RWPE1 (cell line): ENCODE measurements around the gene PAXIP1.

Source experiments
- CTCF ChIA-PET: fragments of 350-600 bp; sonication (Branson Sonifier 250); formaldehyde crosslinking; extraction: SDS; loops from one replicate; lab custom pipeline; 2021; lab: Yijun Ruan, JAX
- POLR2A ChIA-PET: fragments of 400-600 bp; formaldehyde crosslinking; extraction: SDS; loops from one replicate; lab custom pipeline; 2020; ENCODE audit warnings: antibody characterized with exemption; ENCODE audit not compliant: low non-redundant PET; lab: Yijun Ruan, JAX
- DNase-seq: peaks from one replicate; pipeline ENCODE4 v3.0.0; 2012; ENCODE audit warnings: low spot score
- H3K27ac ChIP-seq: fragments of 450-650 bp; 2 replicates; pipeline ENCODE4 v1.5.1; 2017
- TF ChIP-seq, protein P1 (sequence below): fragments of 450-650 bp; conservative IDR thresholded peaks from 2 replicates; pipeline ENCODE4 v1.5.1; 2017; ENCODE audit warnings: low read depth, mild to moderate bottlenecking

Gene PAXIP1

DNA sequence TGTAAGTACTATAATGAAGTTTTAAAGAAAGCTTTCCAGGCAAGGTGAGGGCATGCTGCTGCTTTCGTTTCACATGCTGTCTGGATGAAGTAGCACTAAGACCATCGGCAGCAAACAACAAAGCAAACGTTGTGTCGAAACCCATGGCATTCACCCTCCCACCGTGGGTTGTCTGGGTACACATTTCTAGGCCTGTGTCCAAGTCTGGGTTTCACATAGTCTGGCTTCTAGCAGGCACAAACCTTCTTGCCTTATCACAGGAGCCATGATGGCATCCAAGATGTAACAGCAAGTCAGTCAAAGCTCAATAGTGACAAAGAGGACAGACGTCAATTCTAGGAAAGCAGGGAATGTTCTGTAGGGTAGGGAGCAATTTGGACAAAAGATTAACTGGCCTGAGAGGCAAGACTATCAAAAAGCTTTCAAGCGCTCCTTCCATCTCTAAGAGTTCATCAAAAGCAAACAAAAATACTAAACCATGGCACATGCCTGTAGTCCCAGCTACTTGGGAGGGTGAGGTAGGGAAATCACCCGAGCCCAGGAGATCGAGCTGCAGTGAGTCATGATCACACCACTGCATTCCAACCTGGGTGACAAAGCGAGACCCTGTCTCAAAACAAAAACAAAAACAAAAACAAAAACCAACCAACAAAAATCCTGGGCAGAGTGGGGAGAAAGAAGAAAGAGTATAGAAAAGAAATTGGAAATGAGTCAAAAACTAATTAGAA lies 42.7 kb downstream of the PAXIP1 start:
- no peak for DNase-seq
- H3K27ac ChIP-seq, result no peak overlapping the region
- CTCF ChIA-PET, result no interaction called here
- TF ChIP-seq, protein P1, sequence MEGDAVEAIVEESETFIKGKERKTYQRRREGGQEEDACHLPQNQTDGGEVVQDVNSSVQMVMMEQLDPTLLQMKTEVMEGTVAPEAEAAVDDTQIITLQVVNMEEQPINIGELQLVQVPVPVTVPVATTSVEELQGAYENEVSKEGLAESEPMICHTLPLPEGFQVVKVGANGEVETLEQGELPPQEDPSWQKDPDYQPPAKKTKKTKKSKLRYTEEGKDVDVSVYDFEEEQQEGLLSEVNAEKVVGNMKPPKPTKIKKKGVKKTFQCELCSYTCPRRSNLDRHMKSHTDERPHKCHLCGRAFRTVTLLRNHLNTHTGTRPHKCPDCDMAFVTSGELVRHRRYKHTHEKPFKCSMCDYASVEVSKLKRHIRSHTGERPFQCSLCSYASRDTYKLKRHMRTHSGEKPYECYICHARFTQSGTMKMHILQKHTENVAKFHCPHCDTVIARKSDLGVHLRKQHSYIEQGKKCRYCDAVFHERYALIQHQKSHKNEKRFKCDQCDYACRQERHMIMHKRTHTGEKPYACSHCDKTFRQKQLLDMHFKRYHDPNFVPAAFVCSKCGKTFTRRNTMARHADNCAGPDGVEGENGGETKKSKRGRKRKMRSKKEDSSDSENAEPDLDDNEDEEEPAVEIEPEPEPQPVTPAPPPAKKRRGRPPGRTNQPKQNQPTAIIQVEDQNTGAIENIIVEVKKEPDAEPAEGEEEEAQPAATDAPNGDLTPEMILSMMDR, result no peak
- POLR2A ChIA-PET, result no interaction called here

DNA sequence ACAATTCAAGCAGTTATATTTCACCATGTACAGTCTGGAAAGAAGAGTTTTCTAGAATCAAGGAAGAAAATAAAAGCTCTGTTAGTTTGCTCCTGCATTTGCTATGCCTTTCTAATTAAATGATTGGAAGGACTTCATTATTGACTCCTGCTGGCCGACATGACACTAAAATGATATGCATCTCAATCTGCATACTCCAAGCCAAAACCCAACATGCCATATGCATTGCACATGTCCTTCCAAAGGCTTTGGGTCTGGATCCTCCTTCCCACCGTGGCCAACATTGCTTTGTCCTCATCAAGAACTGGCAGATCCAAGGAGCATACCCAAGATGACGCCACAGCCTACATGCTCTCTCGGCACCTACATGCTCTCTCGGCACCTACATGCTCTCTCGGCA lies 46.5 kb downstream of the PAXIP1 start:
- TF ChIP-seq, protein P1, result no peak
- no peak for DNase-seq
- H3K27ac ChIP-seq, result no peak overlapping the region
- ChIA-PET POLR2A (no interaction called here), CTCF (no interaction called here)

DNA sequence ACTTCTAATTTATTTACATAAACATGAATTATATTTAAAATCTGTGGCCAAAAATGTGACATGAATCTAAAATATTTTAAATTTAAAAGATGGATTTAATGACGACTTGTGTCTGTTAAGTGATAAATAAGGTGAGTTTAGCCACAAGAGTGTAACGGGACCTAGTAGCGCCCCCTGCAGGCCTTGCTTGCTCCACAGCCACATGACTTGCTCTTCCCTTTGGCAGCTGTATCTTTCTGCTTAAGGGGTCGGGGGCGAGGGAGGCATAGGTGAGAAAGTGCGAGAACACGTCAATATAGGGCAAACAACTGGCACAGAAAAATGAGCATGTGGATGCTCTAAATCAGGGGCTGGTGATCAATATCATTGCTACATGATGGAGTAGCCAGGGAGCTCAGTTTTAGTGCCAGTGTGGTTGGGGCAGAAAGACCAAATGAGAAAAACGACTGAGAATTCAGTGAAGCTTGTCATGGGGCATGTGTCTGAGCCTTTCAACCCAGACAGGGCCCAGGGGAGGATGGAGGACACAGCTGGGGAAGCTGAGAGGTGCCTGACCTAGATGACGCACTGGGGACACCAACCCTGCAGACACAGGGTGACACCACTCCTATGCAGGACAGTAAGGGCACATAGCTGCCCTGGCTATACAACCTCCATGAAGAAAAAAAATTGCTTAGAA lies 49.8 kb downstream of the PAXIP1 start:
- no peak overlapping the region for H3K27ac ChIP-seq
- CTCF ChIA-PET, result no interaction called here
- POLR2A ChIA-PET, result no interaction called here
- no peak for DNase-seq
- TF ChIP-seq, protein P1, result peak; percentile 70

DNA sequence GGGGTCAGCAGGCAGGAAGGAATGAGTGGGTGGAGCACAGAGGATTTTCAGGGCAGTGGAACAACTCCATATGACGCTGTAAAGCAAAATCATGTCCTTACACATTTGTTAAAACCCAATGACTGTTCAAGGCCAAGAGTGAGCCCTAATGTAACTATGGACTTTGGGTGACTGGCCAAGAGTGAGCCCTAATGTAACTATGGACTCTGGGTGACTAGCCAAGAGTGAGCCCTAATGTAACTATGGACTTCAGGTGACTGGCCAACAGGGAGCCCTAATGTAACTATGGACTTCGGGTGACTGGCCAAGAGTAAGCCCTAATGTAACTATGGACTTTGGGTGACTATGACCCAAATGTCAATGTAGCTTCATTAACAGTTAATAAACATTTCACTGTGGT lies 52.0 kb downstream of the PAXIP1 start:
- no peak for DNase-seq
- ChIA-PET POLR2A (no interaction called here), CTCF (no interaction called here)
- no peak overlapping the region for H3K27ac ChIP-seq
- TF ChIP-seq, protein P1, result no peak

DNA sequence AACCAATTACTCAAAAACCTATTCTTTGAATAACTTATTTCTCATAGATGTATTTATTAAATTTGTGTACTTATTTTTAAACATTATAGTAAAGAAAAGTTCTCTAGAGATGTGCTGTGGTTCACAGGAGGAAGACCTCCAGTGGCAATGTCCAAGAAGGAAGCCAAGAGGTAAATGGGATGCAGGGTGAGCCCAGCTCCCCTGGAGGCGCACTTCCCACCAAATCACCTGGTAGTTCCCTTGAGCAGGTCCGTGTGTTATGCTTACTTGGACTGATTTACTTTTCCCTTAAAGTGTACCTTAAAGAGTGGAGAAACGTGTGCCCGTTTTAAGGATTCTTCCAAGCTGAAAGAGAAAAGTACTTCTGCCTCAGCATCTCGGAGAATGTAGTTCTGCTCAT lies 55.3 kb downstream of the PAXIP1 start:
- DNase-seq, result no peak
- TF ChIP-seq, protein P1, result no peak
- CTCF ChIA-PET, result no interaction called here
- POLR2A ChIA-PET, result no interaction called here
- H3K27ac ChIP-seq, result no peak overlapping the region

DNA sequence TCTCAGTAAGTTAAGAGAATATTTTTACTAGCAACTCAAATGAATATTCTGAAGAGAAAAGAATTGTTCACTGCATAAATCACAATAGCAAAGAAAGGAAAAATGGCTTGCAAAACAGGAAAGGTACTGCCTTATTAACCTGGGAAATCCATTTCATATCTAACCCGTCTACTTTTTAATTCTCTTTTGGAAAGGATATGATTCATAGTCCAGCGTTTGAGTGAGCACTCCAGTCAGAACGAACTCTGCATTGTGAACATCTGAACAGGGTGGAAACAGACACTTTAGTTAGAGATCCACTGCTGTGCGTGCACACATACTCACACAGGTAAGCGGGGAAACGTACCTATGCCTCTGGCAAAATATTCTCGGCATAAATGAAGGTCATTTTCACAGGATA lies 56.8 kb downstream of the PAXIP1 start:
- ChIA-PET POLR2A (no interaction called here), CTCF (no interaction called here)

More for the DNA sequence above, 56.8 kb downstream of the PAXIP1 start:
- H3K27ac ChIP-seq, result no peak overlapping the region
- DNase-seq, result no peak
- TF ChIP-seq, protein P1, result no peak
